GM12878 (cell line): ENCODE data around the gene JDP2. TPM values are rescaled to one million over a fixed set of nuclear protein-coding genes. Genes with fewer than 3 reads are reported as not detected.

ENCODE experiments used
- ASH2L ChIP-seq: fragments of 300-600, 200-600 bp; sonication (generic); IDR thresholded peaks from 2 replicates; pipeline ENCODE4 v1.6.1; 2017; ENCODE audit warnings: low read depth, mild to moderate bottlenecking, borderline replicate concordance
- BMI1 ChIP-seq: fragments of 450-650 bp; IDR thresholded peaks from 2 replicates; pipeline ENCODE4 v1.6.1; 2016; ENCODE audit warnings: mild to moderate bottlenecking, moderate library complexity, borderline replicate concordance
- CREB1 ChIP-seq: IDR thresholded peaks from 2 replicates; pipeline ENCODE4 v1.6.1; 2012; ENCODE audit warnings: low read depth, mild to moderate bottlenecking, inconsistent platforms
- EED ChIP-seq: sonication (generic); IDR thresholded peaks from 2 replicates; pipeline ENCODE4 v1.6.1; 2016; ENCODE audit warnings: antibody characterized with exemption, low read depth
- EGR1 ChIP-seq, 2 experiments: IDR thresholded peaks; 1 replicate in 1 of 2; 2 replicates in 1 of 2; pipeline ENCODE4 v1.6.1; 2011 to 2012; ENCODE audit warnings: low read depth in 2 of 2, low read length in 2 of 2, borderline replicate concordance in 1 of 2, mild to moderate bottlenecking in 1 of 2, moderate library complexity in 1 of 2
- FOXK2 ChIP-seq: fragments of 450-650 bp; IDR thresholded peaks from 2 replicates; pipeline ENCODE4 v1.6.1; 2017; ENCODE audit warnings: mild to moderate bottlenecking, moderate library complexity
- HCFC1 ChIP-seq: fragments of 150-350 bp; IDR thresholded peaks from 2 replicates; pipeline ENCODE4 v1.6.1; 2014; ENCODE audit warnings: low read length
- HDAC2 ChIP-seq: fragments of 200-600 bp; sonication (generic); IDR thresholded peaks from 2 replicates; pipeline ENCODE4 v1.6.1; 2017
- MEF2A ChIP-seq: IDR thresholded peaks from 2 replicates; pipeline ENCODE4 v1.6.1; 2011; ENCODE audit warnings: low read depth, mild to moderate bottlenecking, low read length, moderate library complexity; ENCODE audit not compliant: insufficient read depth
- RAD21 ChIP-seq: IDR thresholded peaks from 2 replicates; pipeline ENCODE4 v1.6.1; 2011; ENCODE audit warnings: mild to moderate bottlenecking, low read depth, low read length, moderate library complexity; ENCODE audit not compliant: insufficient read depth
- RFX5 ChIP-seq: IDR thresholded peaks from 2 replicates; pipeline ENCODE4 v1.6.1; 2011; ENCODE audit warnings: low read depth, low read length, improper control_type of control experiment
- SMARCA5 ChIP-seq: fragments of 450-650 bp; IDR thresholded peaks from 2 replicates; pipeline ENCODE4 v1.6.1; 2017; ENCODE audit warnings: mild to moderate bottlenecking
- SMC3 ChIP-seq: IDR thresholded peaks from 2 replicates; pipeline ENCODE4 v1.6.1; 2011; ENCODE audit warnings: low read length, improper control_type of control experiment, borderline replicate concordance
- SP1 ChIP-seq: IDR thresholded peaks from one replicate; pipeline ENCODE4 v1.6.1; 2011; ENCODE audit warnings: low read depth, low read length
- SPI1 ChIP-seq: IDR thresholded peaks from 2 replicates; pipeline ENCODE4 v1.6.1; 2011; ENCODE audit warnings: low read depth, mild to moderate bottlenecking, low read length, moderate library complexity, borderline replicate concordance; ENCODE audit not compliant: insufficient read depth
- SUPT20H ChIP-seq: IDR thresholded peaks from 2 replicates; pipeline ENCODE4 v1.6.1; 2011; ENCODE audit warnings: low read depth, mild to moderate bottlenecking, low read length, moderate library complexity, borderline replicate concordance; ENCODE audit not compliant: control insufficient read depth
- TCF3 ChIP-seq: IDR thresholded peaks from 2 replicates; pipeline ENCODE4 v1.6.1; 2012; ENCODE audit warnings: low read depth, mild to moderate bottlenecking, low read length, borderline replicate concordance; ENCODE audit not compliant: insufficient read depth
- ZSCAN29 ChIP-seq: fragments of 450-650 bp; IDR thresholded peaks from 2 replicates; pipeline ENCODE4 v1.6.1; 2017; ENCODE audit warnings: mild to moderate bottlenecking, moderate library complexity
- polyA plus RNA-seq, 11 experiments: library from polyadenylated mRNA; depleted of rRNA in 4 of 11; unstranded in 6 of 11; stranded (reverse) in 5 of 11; fragments of >200 nt; fragmentation: Nextera tagmentation in 4 of 11; fragmentation: Illumina TruSeq in 1 of 11; extraction: Ambion mirVana in 4 of 11; extraction: Trizol in 1 of 11; gene quantifications; 1 replicate in 1 of 11; 2 replicates in 10 of 11; pipeline versions ENCODE4 v1.2.1 to v1.2.3, GENCODE V29; 2011 to 2016; ENCODE audit warnings: inconsistent platforms in 2 of 11, missing spikeins in 2 of 11, low read depth in 1 of 11
- total RNA-seq, 4 experiments: library from RNA; depleted of rRNA in 3 of 4; stranded (reverse); fragments of >200 nt in 3 of 4; fragmentation: Illumina TruSeq in 1 of 4; extraction: Trizol in 1 of 4; gene quantifications; 2 replicates each; pipeline versions ENCODE4 v1.2.1 to v1.2.3, GENCODE V29; 2013 to 2021
- TF ChIP-seq, protein P1 (sequence below): IDR thresholded peaks from 2 replicates; pipeline ENCODE4 v1.6.1; 2011; ENCODE audit warnings: borderline replicate concordance, low read depth, mild to moderate bottlenecking, moderate library complexity, mixed read lengths, low read length; ENCODE audit not compliant: insufficient read depth; ENCODE audit errors: extremely low read length
- TF ChIP-seq, protein P2 (sequence below): fragments of 450-650 bp; IDR thresholded peaks from 2 replicates; pipeline ENCODE4 v1.6.1; 2017; ENCODE audit warnings: mild to moderate bottlenecking, moderate library complexity
- TF ChIP-seq, protein P3 (sequence below): IDR thresholded peaks from 2 replicates; pipeline ENCODE4 v1.6.1; 2011; ENCODE audit warnings: low read depth, low read length, improper control_type of control experiment, borderline replicate concordance
- TF ChIP-seq, protein P4 (sequence below): IDR thresholded peaks from 2 replicates; pipeline ENCODE4 v1.6.1; 2011; ENCODE audit warnings: low read depth, mild to moderate bottlenecking, low read length, moderate library complexity, borderline replicate concordance; ENCODE audit errors: extremely low read depth

JDP2 gene
- total and polyA plus RNA-seq, 10 of the 15 experiments (the other 5 are each of a cell fraction or from before 2014, with no cell fraction given): 0.71 to 21.3 (median 11.2) TPM

DNA sequence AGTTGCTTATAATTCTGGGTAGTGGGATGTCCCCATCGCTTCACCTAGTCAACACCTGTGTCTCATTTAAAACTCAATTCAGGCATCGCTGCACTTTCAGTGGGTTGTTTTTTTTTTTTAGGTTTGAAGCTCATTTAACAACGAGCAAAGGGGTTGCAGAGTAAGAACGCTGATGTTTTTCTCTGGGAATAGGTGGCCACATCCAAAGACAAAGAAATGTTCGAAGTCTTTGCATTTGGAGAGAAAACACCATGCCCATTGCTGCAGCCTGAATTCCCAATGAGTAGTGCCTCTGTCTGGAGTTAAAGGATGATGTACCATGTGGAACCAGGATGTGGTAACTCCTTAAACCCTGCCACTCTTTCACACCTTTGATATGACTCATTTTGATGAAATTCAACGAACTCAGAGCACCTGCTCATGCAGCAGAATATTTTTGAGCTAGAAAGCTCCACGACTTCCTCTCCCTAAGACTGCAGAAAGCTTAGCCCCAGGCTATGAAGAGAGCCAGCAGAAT, 59.4 kb downstream of the JDP2 start (continued):
- TF ChIP-seq, protein P1, sequence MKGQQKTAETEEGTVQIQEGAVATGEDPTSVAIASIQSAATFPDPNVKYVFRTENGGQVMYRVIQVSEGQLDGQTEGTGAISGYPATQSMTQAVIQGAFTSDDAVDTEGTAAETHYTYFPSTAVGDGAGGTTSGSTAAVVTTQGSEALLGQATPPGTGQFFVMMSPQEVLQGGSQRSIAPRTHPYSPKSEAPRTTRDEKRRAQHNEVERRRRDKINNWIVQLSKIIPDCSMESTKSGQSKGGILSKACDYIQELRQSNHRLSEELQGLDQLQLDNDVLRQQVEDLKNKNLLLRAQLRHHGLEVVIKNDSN: no peak
- TF ChIP-seq, protein P2, sequence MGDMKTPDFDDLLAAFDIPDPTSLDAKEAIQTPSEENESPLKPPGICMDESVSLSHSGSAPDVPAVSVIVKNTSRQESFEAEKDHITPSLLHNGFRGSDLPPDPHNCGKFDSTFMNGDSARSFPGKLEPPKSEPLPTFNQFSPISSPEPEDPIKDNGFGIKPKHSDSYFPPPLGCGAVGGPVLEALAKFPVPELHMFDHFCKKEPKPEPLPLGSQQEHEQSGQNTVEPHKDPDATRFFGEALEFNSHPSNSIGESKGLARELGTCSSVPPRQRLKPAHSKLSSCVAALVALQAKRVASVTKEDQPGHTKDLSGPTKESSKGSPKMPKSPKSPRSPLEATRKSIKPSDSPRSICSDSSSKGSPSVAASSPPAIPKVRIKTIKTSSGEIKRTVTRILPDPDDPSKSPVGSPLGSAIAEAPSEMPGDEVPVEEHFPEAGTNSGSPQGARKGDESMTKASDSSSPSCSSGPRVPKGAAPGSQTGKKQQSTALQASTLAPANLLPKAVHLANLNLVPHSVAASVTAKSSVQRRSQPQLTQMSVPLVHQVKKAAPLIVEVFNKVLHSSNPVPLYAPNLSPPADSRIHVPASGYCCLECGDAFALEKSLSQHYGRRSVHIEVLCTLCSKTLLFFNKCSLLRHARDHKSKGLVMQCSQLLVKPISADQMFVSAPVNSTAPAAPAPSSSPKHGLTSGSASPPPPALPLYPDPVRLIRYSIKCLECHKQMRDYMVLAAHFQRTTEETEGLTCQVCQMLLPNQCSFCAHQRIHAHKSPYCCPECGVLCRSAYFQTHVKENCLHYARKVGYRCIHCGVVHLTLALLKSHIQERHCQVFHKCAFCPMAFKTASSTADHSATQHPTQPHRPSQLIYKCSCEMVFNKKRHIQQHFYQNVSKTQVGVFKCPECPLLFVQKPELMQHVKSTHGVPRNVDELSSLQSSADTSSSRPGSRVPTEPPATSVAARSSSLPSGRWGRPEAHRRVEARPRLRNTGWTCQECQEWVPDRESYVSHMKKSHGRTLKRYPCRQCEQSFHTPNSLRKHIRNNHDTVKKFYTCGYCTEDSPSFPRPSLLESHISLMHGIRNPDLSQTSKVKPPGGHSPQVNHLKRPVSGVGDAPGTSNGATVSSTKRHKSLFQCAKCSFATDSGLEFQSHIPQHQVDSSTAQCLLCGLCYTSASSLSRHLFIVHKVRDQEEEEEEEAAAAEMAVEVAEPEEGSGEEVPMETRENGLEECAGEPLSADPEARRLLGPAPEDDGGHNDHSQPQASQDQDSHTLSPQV: no peak
- TF ChIP-seq SP1: peak; percentile 20
- TF ChIP-seq SMC3: no peak
- no peak for TF ChIP-seq SUPT20H
- peak in 1 of 2 experiments; percentile 20; a peak in 1 of 3 replicates for TF ChIP-seq EGR1 (IDR thresholded peaks at IDR 0.05; ENCODE audit: borderline replicate concordance in 1 of 2, low read depth in 2 of 2, low read length in 2 of 2)
- TF ChIP-seq SPI1: peak; percentile 63
- TF ChIP-seq HCFC1: no peak
- TF ChIP-seq, protein P3, sequence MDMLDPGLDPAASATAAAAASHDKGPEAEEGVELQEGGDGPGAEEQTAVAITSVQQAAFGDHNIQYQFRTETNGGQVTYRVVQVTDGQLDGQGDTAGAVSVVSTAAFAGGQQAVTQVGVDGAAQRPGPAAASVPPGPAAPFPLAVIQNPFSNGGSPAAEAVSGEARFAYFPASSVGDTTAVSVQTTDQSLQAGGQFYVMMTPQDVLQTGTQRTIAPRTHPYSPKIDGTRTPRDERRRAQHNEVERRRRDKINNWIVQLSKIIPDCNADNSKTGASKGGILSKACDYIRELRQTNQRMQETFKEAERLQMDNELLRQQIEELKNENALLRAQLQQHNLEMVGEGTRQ: no peak
- TF ChIP-seq, protein P4, sequence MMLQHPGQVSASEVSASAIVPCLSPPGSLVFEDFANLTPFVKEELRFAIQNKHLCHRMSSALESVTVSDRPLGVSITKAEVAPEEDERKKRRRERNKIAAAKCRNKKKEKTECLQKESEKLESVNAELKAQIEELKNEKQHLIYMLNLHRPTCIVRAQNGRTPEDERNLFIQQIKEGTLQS: no peak
- peak; percentile 93 for TF ChIP-seq TCF3
- TF ChIP-seq ZSCAN29: no peak
- peak; percentile 100 for TF ChIP-seq EED
- TF ChIP-seq HDAC2: no peak
- peak; percentile 9; the same call in 1 of the 2 replicates for TF ChIP-seq RAD21
- no peak for TF ChIP-seq SMARCA5
- no peak for TF ChIP-seq CREB1
- TF ChIP-seq MEF2A: no peak
- no peak for TF ChIP-seq RFX5
- TF ChIP-seq BMI1: peak; percentile 79
- no peak for TF ChIP-seq FOXK2
- no peak for TF ChIP-seq ASH2L
